Type B pancreatic cell (in vitro differentiated cells): ENCODE data around the gene SLC16A6. TPM values are rescaled to one million over a fixed set of nuclear protein-coding genes. Genes with fewer than 3 reads are reported as not detected.

ENCODE experiments used
- DNase-seq: peaks from one replicate; pipeline ENCODE4 v3.0.0; 2021; ENCODE audit warnings: mixed read lengths; ENCODE audit not compliant: unreplicated experiment; ENCODE audit errors: extremely low spot score
- H3K27ac Mint-ChIP-seq: 2 replicates; pipeline ENCODE4 v1.8.0; 2021; ENCODE audit warnings: mild to moderate bottlenecking, mixed read lengths
- H3K27me3 Mint-ChIP-seq: 2 replicates; pipeline ENCODE4 v1.8.0; 2021; ENCODE audit warnings: mixed read lengths
- H3K36me3 Mint-ChIP-seq: 2 replicates; pipeline ENCODE4 v1.8.0; 2021; ENCODE audit warnings: mixed read lengths
- H3K4me1 Mint-ChIP-seq: one replicate; pipeline ENCODE4 v1.8.0; 2021; ENCODE audit warnings: mixed read lengths; ENCODE audit not compliant: unreplicated experiment
- H3K4me3 Mint-ChIP-seq: 2 replicates; pipeline ENCODE4 v1.8.0; 2021; ENCODE audit warnings: mild to moderate bottlenecking, mixed read lengths
- H3K9me3 Mint-ChIP-seq: 2 replicates; pipeline ENCODE4 v1.8.0; 2021; ENCODE audit warnings: mixed read lengths
- CTCF ChIP-seq: fragments of 200-600 bp; sonication (generic); conservative IDR thresholded peaks from 2 replicates; pipeline ENCODE4 v1.5.0; 2021; ENCODE audit warnings: antibody characterized with exemption, mild to moderate bottlenecking
- total RNA-seq: library from RNA; stranded (reverse); gene quantifications from 2 replicates; pipeline ENCODE4 v1.2.1, GENCODE V29; 2021; ENCODE audit warnings: low replicate concordance

The SLC16A6 gene
- total RNA-seq, 1 donor from 2014 or later = 1.6 TPM

GRCh38 chr17:68291836-68292688, 1.1 kb upstream of the SLC16A6 start:
- TF ChIP-seq CTCF = peak; percentile 55
- Mint-ChIP-seq H3K36me3 (no peaks in the 10 kb centered on the region), H3K27me3 (peaks cover 55% of the 10 kb centered on the region), H3K9me3 (no peaks in the 10 kb centered on the region), H3K4me1 (peaks cover 11% of the 10 kb centered on the region), H3K4me3 (peak overlapping the region; percentile 84), H3K27ac (peak overlapping the region; percentile 7)
- DNase-seq = peak; percentile 79

- peaks cover 55% of the 10 kb centered on the region for H3K27me3 Mint-ChIP-seq
- H3K9me3 Mint-ChIP-seq = no peaks in the 10 kb centered on the region
- H3K27ac Mint-ChIP-seq = peak overlapping the region; percentile 83
- no peak for TF ChIP-seq CTCF
- peaks cover 11% of the 10 kb centered on the region for H3K4me1 Mint-ChIP-seq
- DNase-seq = no peak
- no peaks in the 10 kb centered on the region for H3K36me3 Mint-ChIP-seq
- H3K4me3 Mint-ChIP-seq = peak overlapping the region; percentile 94
These were observed 516 bp downstream of the SLC16A6 start for GRCh38 chr17:68290268-68290954.

- no peaks in the 10 kb centered on the region for H3K36me3 Mint-ChIP-seq
- no peak overlapping the region for H3K27ac Mint-ChIP-seq
- DNase-seq = no peak
- H3K9me3 Mint-ChIP-seq = no peaks in the 10 kb centered on the region
- TF ChIP-seq CTCF = no peak
- peak overlapping the region; percentile 94 for H3K4me3 Mint-ChIP-seq
- peaks cover 52% of the 10 kb centered on the region for H3K27me3 Mint-ChIP-seq
- peaks cover 11% of the 10 kb centered on the region for H3K4me1 Mint-ChIP-seq
These were observed 1.0 kb downstream of the SLC16A6 start for GRCh38 chr17:68289936-68290267.

- no peak for DNase-seq
- H3K9me3 Mint-ChIP-seq = no peaks in the 10 kb centered on the region
- H3K27me3 Mint-ChIP-seq = peaks cover 49% of the 10 kb centered on the region
These were observed 1.5 kb downstream of the SLC16A6 start for GRCh38 chr17:68289473-68289872.

GRCh38 chr17:68288804-68289203, 2.1 kb downstream of the SLC16A6 start:
- Mint-ChIP-seq H3K36me3 (no peaks in the 10 kb centered on the region), H3K27me3 (peaks cover 44% of the 10 kb centered on the region), H3K4me1 (peaks cover 11% of the 10 kb centered on the region), H3K4me3 (peak overlapping the region; percentile 54), H3K27ac (no peak overlapping the region), H3K9me3 (no peaks in the 10 kb centered on the region)
- peak; percentile 45 for TF ChIP-seq CTCF
- no peak for DNase-seq

More at GRCh38 chr17:68289473-68289872, 1.5 kb downstream of the SLC16A6 start:
- H3K4me3 Mint-ChIP-seq = peak overlapping the region; percentile 94
- H3K36me3 Mint-ChIP-seq = no peaks in the 10 kb centered on the region
- peaks cover 11% of the 10 kb centered on the region for H3K4me1 Mint-ChIP-seq
- H3K27ac Mint-ChIP-seq = no peak overlapping the region
- no peak for TF ChIP-seq CTCF
